K562 (cell line): ENCODE data around the gene AIMP2. TPM values are rescaled to one million over a fixed set of nuclear protein-coding genes. Genes with fewer than 3 reads are reported as not detected.

Experiments
- DPF2 ChIP-seq: fragments of 450-650 bp; IDR thresholded peaks from 2 replicates; pipeline ENCODE4 v1.6.1; 2016
- HDAC8 ChIP-seq: fragments of 450-650 bp; IDR thresholded peaks from 2 replicates; pipeline ENCODE4 v1.6.1; 2016; ENCODE audit warnings: mild to moderate bottlenecking, missing genetic modification characterization, moderate library complexity, missing compliant biosample characterization
- KLF6 ChIP-seq: fragments of 250-450 bp; sonication (Bioruptor Pico); IDR thresholded peaks from 2 replicates; pipeline ENCODE4 v1.4.0; 2020; ENCODE audit warnings: mild to moderate bottlenecking, moderate library complexity, borderline replicate concordance
- NFXL1 ChIP-seq: fragments of 450-650 bp; formaldehyde crosslinking; IDR thresholded peaks from 2 replicates; pipeline ENCODE4 v1.4.0; 2021; ENCODE audit warnings: mild to moderate bottlenecking
- NR2C1 ChIP-seq, 2 experiments: fragments of 450-650 bp; IDR thresholded peaks; 2 replicates each; pipeline ENCODE4 v1.6.1; 2017; ENCODE audit warnings: mild to moderate bottlenecking in 2 of 2, antibody characterized with exemption in 1 of 2, inconsistent platforms in 1 of 2, missing compliant biosample characterization in 1 of 2, missing genetic modification characterization in 1 of 2
- PPARD ChIP-seq: fragments of 250-450 bp; sonication (Bioruptor Pico); IDR thresholded peaks from 2 replicates; pipeline ENCODE4 v1.8.0; 2022; ENCODE audit warnings: inconsistent platforms, mild to moderate bottlenecking, moderate library complexity
- RAD21 ChIP-seq, 2 experiments: fragments of 250-450 bp in 1 of 2; fragments of 450-650 bp in 1 of 2; sonication (Bioruptor Pico) in 1 of 2; formaldehyde crosslinking in 1 of 2; IDR thresholded peaks in 1 of 2; conservative IDR thresholded peaks in 1 of 2; 2 replicates each; pipeline versions ENCODE4 v1.4.0 to v1.8.0; 2020 to 2022; ENCODE audit warnings: mild to moderate bottlenecking in 2 of 2, moderate library complexity in 1 of 2
- RBFOX2 ChIP-seq: fragments of 200-400 bp; formaldehyde crosslinking; IDR thresholded peaks from 2 replicates; pipeline ENCODE4 v1.6.1; 2017; ENCODE audit warnings: low read depth, mild to moderate bottlenecking, low read length, moderate library complexity
- SMAD4 ChIP-seq: fragments of 250-450 bp; sonication (Bioruptor Pico); conservative IDR thresholded peaks from 2 replicates; pipeline ENCODE4 v1.8.0; 2021; ENCODE audit warnings: inconsistent platforms, mild to moderate bottlenecking, moderate library complexity
- SMARCA4 ChIP-seq: fragments of 450-650 bp; IDR thresholded peaks from 2 replicates; pipeline ENCODE4 v1.6.1; 2016
- TAF7 ChIP-seq: fragments of 450-650 bp; IDR thresholded peaks from 2 replicates; pipeline ENCODE4 v1.6.1; 2016; ENCODE audit warnings: missing genetic modification characterization, missing compliant biosample characterization
- TAL1 ChIP-seq: fragments of 450-650 bp; IDR thresholded peaks from 2 replicates; pipeline ENCODE4 v1.6.1; 2016; ENCODE audit warnings: mild to moderate bottlenecking
- ZNF146 ChIP-seq: IDR thresholded peaks from one replicate; pipeline ENCODE4 v1.6.1; 2018; ENCODE audit warnings: missing compliant biosample characterization; ENCODE audit not compliant: unreplicated experiment
- ZNF79 ChIP-seq: fragments of 250-450 bp; sonication (Bioruptor Pico); IDR thresholded peaks from 2 replicates; pipeline ENCODE4 v1.4.0; 2020; ENCODE audit warnings: low read depth, mild to moderate bottlenecking, moderate library complexity
- polyA plus RNA-seq, 8 experiments: library from polyadenylated mRNA; depleted of rRNA in 4 of 8; stranded (reverse) in 5 of 8; unstranded in 3 of 8; fragments of >200 nt; fragmentation: Nextera tagmentation in 2 of 8; fragmentation: Illumina TruSeq in 1 of 8; extraction: Ambion mirVana in 2 of 8; extraction: Trizol in 1 of 8; gene quantifications; 2 replicates each; pipeline versions ENCODE4 v1.2.1 to v1.2.3, GENCODE V29; 2011 to 2014; ENCODE audit warnings: inconsistent platforms in 1 of 8, missing spikeins in 1 of 8
- total RNA-seq, 7 experiments: library from RNA; depleted of rRNA in 6 of 7; stranded (reverse); fragments of >200 nt in 6 of 7; fragmentation: Illumina TruSeq in 2 of 7; extraction: Trizol in 2 of 7; gene quantifications; 2 replicates each; pipeline versions ENCODE4 v1.2.1 to v1.2.3, GENCODE V29; 2011 to 2021; ENCODE audit warnings: low replicate concordance in 1 of 7
- TF ChIP-seq, protein P1 (sequence below), 2 experiments: fragments of 250-450 bp in 1 of 2; fragments of 450-650 bp in 1 of 2; sonication (Bioruptor Pico) in 1 of 2; IDR thresholded peaks; 2 replicates each; pipeline versions ENCODE4 v1.6.1 to v1.8.0; 2016 to 2021; ENCODE audit warnings: mild to moderate bottlenecking in 2 of 2, moderate library complexity in 2 of 2, missing compliant biosample characterization in 1 of 2, missing genetic modification characterization in 1 of 2
- TF ChIP-seq, protein P2 (sequence below): fragments of 250-450 bp; sonication (Bioruptor Pico); IDR thresholded peaks from 2 replicates; pipeline ENCODE4 v1.8.0; 2021; ENCODE audit warnings: moderate library complexity, mild to moderate bottlenecking, inconsistent platforms
- TF ChIP-seq, protein P3 (sequence below): fragments of 250-450 bp; sonication (Bioruptor Pico); IDR thresholded peaks from 2 replicates; pipeline ENCODE4 v1.4.0; 2020
- TF ChIP-seq, protein P4 (sequence below): fragments of 450-650 bp; formaldehyde crosslinking; IDR thresholded peaks from 2 replicates; pipeline ENCODE4 v1.4.0; 2020; ENCODE audit warnings: mild to moderate bottlenecking, moderate library complexity
- TF ChIP-seq, protein P5 (sequence below): fragments of 250-450 bp; sonication (Bioruptor Pico); IDR thresholded peaks from 2 replicates; pipeline ENCODE4 v1.4.0; 2020; ENCODE audit warnings: mild to moderate bottlenecking, moderate library complexity

The AIMP2 gene
- total and polyA plus RNA-seq, 9 of the 15 experiments (the other 6 are each of a cell fraction or from before 2014, with no cell fraction given): 47.5 to 84.9 (median 63.5) TPM

DNA sequence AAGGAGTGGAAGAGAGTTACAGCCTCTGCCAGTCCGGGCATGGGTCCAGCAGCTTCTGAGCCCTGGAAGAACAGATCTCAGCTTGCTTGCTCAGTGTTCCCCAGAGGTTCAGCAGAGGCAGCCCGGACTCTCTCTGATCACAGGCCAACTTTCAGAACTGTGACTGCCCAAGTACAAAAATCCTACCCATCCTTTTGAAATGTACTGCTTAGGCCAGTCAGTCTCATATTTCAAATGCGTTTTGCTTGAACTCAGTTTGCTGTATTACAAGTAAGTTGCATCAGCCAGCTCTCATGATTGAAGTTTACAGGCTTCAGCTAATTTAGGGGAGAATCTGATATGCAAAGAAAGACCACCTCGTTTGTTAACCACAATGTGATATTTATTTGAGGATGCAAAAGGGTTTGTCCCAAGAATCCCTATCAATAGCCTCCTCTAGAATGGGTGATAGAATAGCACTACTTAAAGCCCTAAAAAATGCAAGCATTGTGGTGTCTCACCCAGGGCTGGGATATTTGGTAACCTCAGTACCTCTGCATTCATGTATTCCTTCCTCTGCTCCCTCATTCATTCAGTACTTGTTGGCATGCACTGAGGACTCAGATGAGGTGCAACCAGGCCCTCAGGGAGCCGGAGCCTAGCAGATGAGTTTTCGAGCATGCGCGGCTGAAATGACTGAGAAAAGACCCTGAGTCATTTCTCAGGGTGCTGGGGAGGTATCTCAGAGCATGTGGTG, 7.0 kb downstream of the AIMP2 start (continued):
- TF ChIP-seq, protein P1, sequence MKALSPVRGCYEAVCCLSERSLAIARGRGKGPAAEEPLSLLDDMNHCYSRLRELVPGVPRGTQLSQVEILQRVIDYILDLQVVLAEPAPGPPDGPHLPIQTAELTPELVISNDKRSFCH (CRISPR knock-in tag; IDR thresholded peaks at IDR 0.05): no peak
- TF ChIP-seq, protein P1 (tag; IDR thresholded peaks at IDR 0.05): peak; percentile 72; the same call in 1 of the 2 replicates
- TF ChIP-seq, protein P2, sequence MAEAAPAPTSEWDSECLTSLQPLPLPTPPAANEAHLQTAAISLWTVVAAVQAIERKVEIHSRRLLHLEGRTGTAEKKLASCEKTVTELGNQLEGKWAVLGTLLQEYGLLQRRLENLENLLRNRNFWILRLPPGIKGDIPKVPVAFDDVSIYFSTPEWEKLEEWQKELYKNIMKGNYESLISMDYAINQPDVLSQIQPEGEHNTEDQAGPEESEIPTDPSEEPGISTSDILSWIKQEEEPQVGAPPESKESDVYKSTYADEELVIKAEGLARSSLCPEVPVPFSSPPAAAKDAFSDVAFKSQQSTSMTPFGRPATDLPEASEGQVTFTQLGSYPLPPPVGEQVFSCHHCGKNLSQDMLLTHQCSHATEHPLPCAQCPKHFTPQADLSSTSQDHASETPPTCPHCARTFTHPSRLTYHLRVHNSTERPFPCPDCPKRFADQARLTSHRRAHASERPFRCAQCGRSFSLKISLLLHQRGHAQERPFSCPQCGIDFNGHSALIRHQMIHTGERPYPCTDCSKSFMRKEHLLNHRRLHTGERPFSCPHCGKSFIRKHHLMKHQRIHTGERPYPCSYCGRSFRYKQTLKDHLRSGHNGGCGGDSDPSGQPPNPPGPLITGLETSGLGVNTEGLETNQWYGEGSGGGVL (CRISPR knock-in tag): no peak
- TF ChIP-seq DPF2: peak; percentile 50; the same call in 1 of the 2 replicates
- TF ChIP-seq NR2C1 (IDR thresholded peaks at IDR 0.05): no peak
- peak; percentile 62; the same call in 1 of the 2 replicates for TF ChIP-seq NR2C1 (tag; IDR thresholded peaks at IDR 0.05)
- 0 out of 4 replicates have a peak, but pooled peaks of 1 of the 2 experiments have one; percentile 9 for TF ChIP-seq RAD21 (CRISPR knock-in tag; conservative IDR thresholded peaks at IDR 0.05 in 1 of 2, IDR thresholded peaks at IDR 0.05 in 1 of 2)
- no peak for TF ChIP-seq TAL1
- TF ChIP-seq HDAC8 (tag): peak; percentile 81; the same call in 1 of the 2 replicates
- peak; percentile 19; the same call in 1 of the 2 replicates for TF ChIP-seq NFXL1 (CRISPR knock-in tag)
- TF ChIP-seq SMAD4: peak; percentile 83
- 0 out of 2 replicates have a peak, but pooled peaks have one; percentile 44 for TF ChIP-seq TAF7 (tag)
- TF ChIP-seq, protein P3, sequence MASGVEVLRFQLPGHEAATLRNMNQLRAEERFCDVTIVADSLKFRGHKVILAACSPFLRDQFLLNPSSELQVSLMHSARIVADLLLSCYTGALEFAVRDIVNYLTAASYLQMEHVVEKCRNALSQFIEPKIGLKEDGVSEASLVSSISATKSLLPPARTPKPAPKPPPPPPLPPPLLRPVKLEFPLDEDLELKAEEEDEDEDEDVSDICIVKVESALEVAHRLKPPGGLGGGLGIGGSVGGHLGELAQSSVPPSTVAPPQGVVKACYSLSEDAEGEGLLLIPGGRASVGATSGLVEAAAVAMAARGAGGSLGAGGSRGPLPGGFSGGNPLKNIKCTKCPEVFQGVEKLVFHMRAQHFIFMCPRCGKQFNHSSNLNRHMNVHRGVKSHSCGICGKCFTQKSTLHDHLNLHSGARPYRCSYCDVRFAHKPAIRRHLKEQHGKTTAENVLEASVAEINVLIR (CRISPR knock-in tag): peak; percentile 44; the same call in 1 of the 2 replicates
- TF ChIP-seq KLF6 (CRISPR knock-in tag): peak; percentile 3
- no peak for TF ChIP-seq ZNF146 (CRISPR knock-in tag)
- 0 out of 2 replicates have a peak, but pooled peaks have one; percentile 2 for TF ChIP-seq ZNF79 (CRISPR knock-in tag)
- TF ChIP-seq SMARCA4: peak; percentile 79
- TF ChIP-seq, protein P4, sequence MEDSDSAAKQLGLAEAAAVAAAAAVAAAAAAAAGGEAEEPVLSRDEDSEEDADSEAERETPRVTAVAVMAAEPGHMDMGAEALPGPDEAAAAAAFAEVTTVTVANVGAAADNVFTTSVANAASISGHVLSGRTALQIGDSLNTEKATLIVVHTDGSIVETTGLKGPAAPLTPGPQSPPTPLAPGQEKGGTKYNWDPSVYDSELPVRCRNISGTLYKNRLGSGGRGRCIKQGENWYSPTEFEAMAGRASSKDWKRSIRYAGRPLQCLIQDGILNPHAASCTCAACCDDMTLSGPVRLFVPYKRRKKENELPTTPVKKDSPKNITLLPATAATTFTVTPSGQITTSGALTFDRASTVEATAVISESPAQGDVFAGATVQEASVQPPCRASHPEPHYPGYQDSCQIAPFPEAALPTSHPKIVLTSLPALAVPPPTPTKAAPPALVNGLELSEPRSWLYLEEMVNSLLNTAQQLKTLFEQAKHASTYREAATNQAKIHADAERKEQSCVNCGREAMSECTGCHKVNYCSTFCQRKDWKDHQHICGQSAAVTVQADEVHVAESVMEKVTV (CRISPR knock-in tag): peak; percentile 36; the same call in 1 of the 2 replicates
- TF ChIP-seq RBFOX2: peak; percentile 42; the same call in 1 of the 2 replicates
- TF ChIP-seq, protein P5, sequence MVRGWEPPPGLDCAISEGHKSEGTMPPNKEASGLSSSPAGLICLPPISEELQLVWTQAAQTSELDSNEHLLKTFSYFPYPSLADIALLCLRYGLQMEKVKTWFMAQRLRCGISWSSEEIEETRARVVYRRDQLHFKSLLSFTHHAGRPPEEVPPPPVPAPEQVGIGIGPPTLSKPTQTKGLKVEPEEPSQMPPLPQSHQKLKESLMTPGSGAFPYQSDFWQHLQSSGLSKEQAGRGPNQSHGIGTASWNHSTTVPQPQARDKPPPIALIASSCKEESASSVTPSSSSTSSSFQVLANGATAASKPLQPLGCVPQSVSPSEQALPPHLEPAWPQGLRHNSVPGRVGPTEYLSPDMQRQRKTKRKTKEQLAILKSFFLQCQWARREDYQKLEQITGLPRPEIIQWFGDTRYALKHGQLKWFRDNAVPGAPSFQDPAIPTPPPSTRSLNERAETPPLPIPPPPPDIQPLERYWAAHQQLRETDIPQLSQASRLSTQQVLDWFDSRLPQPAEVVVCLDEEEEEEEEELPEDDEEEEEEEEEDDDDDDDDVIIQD (CRISPR knock-in tag): no peak
- TF ChIP-seq PPARD: no peak
